ENCODE measurements around the gene DNAL4. TPM values are rescaled to one million over a fixed set of nuclear protein-coding genes. Genes with fewer than 3 reads are reported as not detected.

Gene DNAL4
- total RNA-seq, 2 experiments from 2014 or later, result 1.9 to 2.7 TPM

DNA sequence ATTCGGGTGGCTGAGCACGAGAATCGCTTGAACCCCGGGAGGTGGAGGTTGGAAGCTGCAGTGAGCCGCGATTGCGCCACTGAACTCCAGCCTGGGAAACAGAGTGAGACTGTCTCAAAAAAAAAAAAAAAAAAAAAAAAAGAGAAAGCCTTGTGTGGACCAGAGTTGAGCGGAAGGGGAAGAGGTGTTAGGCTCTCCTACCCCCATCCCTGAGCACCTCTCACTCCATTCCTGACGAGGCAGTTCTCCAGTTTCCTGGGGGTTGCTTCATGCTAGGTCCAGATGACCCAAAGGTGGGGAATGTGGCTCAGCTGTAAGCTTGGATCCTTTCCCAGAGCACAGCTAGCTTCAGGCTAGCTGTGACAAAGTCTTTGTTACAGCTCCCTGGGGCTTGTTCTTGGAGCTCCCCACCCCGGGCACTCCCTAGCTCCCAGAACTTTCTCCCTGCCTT is 8.8 kb upstream of the DNAL4 start:
- Mint-ChIP-seq H3K4me3 (no peak overlapping the region), H3K4me1 (ENCODE audit: low read depth) (peaks cover 18% of the 10 kb centered on the region), H3K36me3 (ENCODE audit: low read depth) (no peaks in the 10 kb centered on the region), H3K9me3 (peaks cover 2% of the 10 kb centered on the region), H3K27me3 (peaks cover 7% of the 10 kb centered on the region), H3K27ac (no peak overlapping the region)
- DNase-seq (no peak), ATAC-seq (ENCODE audit: poor library complexity) (no peak)
- peaks cover 11% of the 10 kb centered on the region for H3K4me1 ChIP-seq (ENCODE audit: insufficient read depth, low read length)
- H3K27me3 ChIP-seq (ENCODE audit: control insufficient read depth in 1 of 2, insufficient read depth in 2 of 2, low read length in 2 of 2), result peaks cover 0 to 7% of the 10 kb centered on the region in 2 experiments
- ChIA-PET POLR2A (no interaction called here), CTCF (interaction anchor here (1.6 kb wide), 1 partner anchor 69 kb away, joined by 4 read pairs; no protein-coding TSS in a partner anchor)
- intact Hi-C loops (cut with DNase I, micrococcal nuclease), result no loop called here
- TF ChIP-seq CTCF (IDR thresholded peaks at IDR 0.05), result no peak
- no peaks in the 10 kb centered on the region for H3K36me3 ChIP-seq (ENCODE audit: insufficient read depth, low read length)
- no peak overlapping the region for H3K4me3 ChIP-seq (ENCODE audit: low read length)
- peaks cover 0 to 7% of the 10 kb centered on the region in 2 experiments for H3K9me3 ChIP-seq (ENCODE audit: control insufficient read depth in 1 of 2, insufficient read depth in 1 of 2, low read length in 2 of 2)
- no peak overlapping the region for H3K27ac ChIP-seq (ENCODE audit: low read depth in 1 of 2, low read length in 2 of 2)

GRCh38 chr22:38799265-38800002 is 5.5 kb upstream of the DNAL4 start:
- no peak overlapping the region for H3K4me3 ChIP-seq (ENCODE audit: low read length)
- Mint-ChIP-seq H3K27ac (no peak overlapping the region), H3K27me3 (peaks cover 4% of the 10 kb centered on the region), H3K36me3 (ENCODE audit: low read depth) (no peaks in the 10 kb centered on the region), H3K4me3 (no peak overlapping the region), H3K9me3 (peaks cover 2% of the 10 kb centered on the region), H3K4me1 (ENCODE audit: low read depth) (peaks cover 39% of the 10 kb centered on the region)
- peaks cover 0 to 7% of the 10 kb centered on the region in 2 experiments for H3K9me3 ChIP-seq (ENCODE audit: control insufficient read depth in 1 of 2, insufficient read depth in 1 of 2, low read length in 2 of 2)
- DNase-seq, result no peak
- H3K27ac ChIP-seq (ENCODE audit: low read depth in 1 of 2, low read length in 2 of 2), result no peak overlapping the region
- H3K4me1 ChIP-seq (ENCODE audit: insufficient read depth, low read length), result peaks cover 13% of the 10 kb centered on the region
- H3K36me3 ChIP-seq (ENCODE audit: insufficient read depth, low read length), result no peaks in the 10 kb centered on the region
- intact Hi-C loops (cut with DNase I, micrococcal nuclease), result loop anchor here in 1 of 2 experiments (2.0 kb wide), 1 partner anchor 41 kb away; no protein-coding TSS in a partner anchor
- ChIA-PET POLR2A (interaction anchor here (0.5 to 1.8 kb wide), 4 partner anchors 44 to 73 kb away, joined by 3 to 8 read pairs (median 4); partner anchors contain the start of gene CBX6), CTCF (no interaction called here)
- ATAC-seq (ENCODE audit: poor library complexity), result no peak
- H3K27me3 ChIP-seq (ENCODE audit: control insufficient read depth in 1 of 2, insufficient read depth in 2 of 2, low read length in 2 of 2), result peaks cover 2 to 7% of the 10 kb centered on the region in 2 experiments
- no peak for TF ChIP-seq CTCF (IDR thresholded peaks at IDR 0.05)

- H3K27ac Mint-ChIP-seq, result peak overlapping the region; percentile 50
- Histone ChIP-seq H3K4me3 (ENCODE audit: low read length) (no peak overlapping the region), H3K27ac (ENCODE audit: low read depth in 1 of 2, low read length in 2 of 2) (no peak overlapping the region), H3K27me3 (ENCODE audit: control insufficient read depth in 1 of 2, insufficient read depth in 2 of 2, low read length in 2 of 2) (peaks cover 2 to 7% of the 10 kb centered on the region in 2 experiments), H3K9me3 (ENCODE audit: control insufficient read depth in 1 of 2, insufficient read depth in 1 of 2, low read length in 2 of 2) (peaks cover 0 to 7% of the 10 kb centered on the region in 2 experiments), H3K36me3 (ENCODE audit: insufficient read depth, low read length) (no peaks in the 10 kb centered on the region), H3K4me1 (ENCODE audit: insufficient read depth, low read length) (peaks cover 16% of the 10 kb centered on the region)
- peaks cover under 1% of the 10 kb centered on the region for H3K36me3 Mint-ChIP-seq (ENCODE audit: low read depth)
- CTCF ChIA-PET, result interaction anchor here (1.0 kb wide), 1 partner anchor 10 kb away, joined by 3 read pairs; no protein-coding TSS in a partner anchor
- POLR2A ChIA-PET, result interaction anchor here (0.6 to 1.8 kb wide), 7 partner anchors 42 to 74 kb away, joined by 3 to 8 read pairs (median 4); partner anchors contain the start of genes CBX6, NPTXR and SUN2
- H3K4me3 Mint-ChIP-seq, result peak overlapping the region; percentile 43
- H3K27me3 Mint-ChIP-seq, result peaks cover 4% of the 10 kb centered on the region
- H3K4me1 Mint-ChIP-seq (ENCODE audit: low read depth), result peaks cover 45% of the 10 kb centered on the region
- no peak for TF ChIP-seq CTCF (IDR thresholded peaks at IDR 0.05)
- peaks cover 2% of the 10 kb centered on the region for H3K9me3 Mint-ChIP-seq
- ATAC-seq (ENCODE audit: poor library complexity), result no peak
- intact Hi-C loops (cut with DNase I, micrococcal nuclease), result loop anchor here in 1 of 2 experiments (2.0 kb wide), 1 partner anchor 42 kb away; no protein-coding TSS in a partner anchor
- peak in 2 of 14 experiments; percentile 17 to 21 for DNase-seq
These were observed 4.6 kb upstream of the DNAL4 start for GRCh38 chr22:38798496-38798895.
